ENCODE results near the gene OR10X1. TPM values are rescaled to one million over a fixed set of nuclear protein-coding genes. Genes with fewer than 3 reads are reported as not detected.

OR10X1 gene
- total RNA-seq, 2 donors from 2014 or later = not detected

- WGBS, 2 experiments (ENCODE audit: insufficient coverage in 1 of 2, insufficient read length in 1 of 2) = 100% methylated on average over 1 of the region's 2 CpGs; no CpG with 5 or more reads in 1 of the 2 experiments
- Mint-ChIP-seq H3K36me3 (ENCODE audit: low read depth) (no peaks in the 10 kb centered on the region), H3K27ac (no peak overlapping the region), H3K27me3 (ENCODE audit: insufficient read depth) (peaks cover 2% of the 10 kb centered on the region), H3K4me1 (no peaks in the 10 kb centered on the region), H3K9me3 (no peaks in the 10 kb centered on the region), H3K4me3 (no peak overlapping the region)
- H3K4me3 ChIP-seq (ENCODE audit: low read length) = no peak overlapping the region
- H3K4me1 ChIP-seq (ENCODE audit: control insufficient read depth, insufficient read depth, low read length) = no peaks in the 10 kb centered on the region
- H3K9me3 ChIP-seq (ENCODE audit: control insufficient read depth, low read length) = no peaks in the 10 kb centered on the region
- H3K9ac ChIP-seq (ENCODE audit: extremely low read depth, low read length, poor library complexity, severe bottlenecking) = no peak overlapping the region
- no peaks in the 10 kb centered on the region for H3K36me3 ChIP-seq (ENCODE audit: control insufficient read depth, insufficient read depth, low read length)
- TF ChIP-seq, protein P1, sequence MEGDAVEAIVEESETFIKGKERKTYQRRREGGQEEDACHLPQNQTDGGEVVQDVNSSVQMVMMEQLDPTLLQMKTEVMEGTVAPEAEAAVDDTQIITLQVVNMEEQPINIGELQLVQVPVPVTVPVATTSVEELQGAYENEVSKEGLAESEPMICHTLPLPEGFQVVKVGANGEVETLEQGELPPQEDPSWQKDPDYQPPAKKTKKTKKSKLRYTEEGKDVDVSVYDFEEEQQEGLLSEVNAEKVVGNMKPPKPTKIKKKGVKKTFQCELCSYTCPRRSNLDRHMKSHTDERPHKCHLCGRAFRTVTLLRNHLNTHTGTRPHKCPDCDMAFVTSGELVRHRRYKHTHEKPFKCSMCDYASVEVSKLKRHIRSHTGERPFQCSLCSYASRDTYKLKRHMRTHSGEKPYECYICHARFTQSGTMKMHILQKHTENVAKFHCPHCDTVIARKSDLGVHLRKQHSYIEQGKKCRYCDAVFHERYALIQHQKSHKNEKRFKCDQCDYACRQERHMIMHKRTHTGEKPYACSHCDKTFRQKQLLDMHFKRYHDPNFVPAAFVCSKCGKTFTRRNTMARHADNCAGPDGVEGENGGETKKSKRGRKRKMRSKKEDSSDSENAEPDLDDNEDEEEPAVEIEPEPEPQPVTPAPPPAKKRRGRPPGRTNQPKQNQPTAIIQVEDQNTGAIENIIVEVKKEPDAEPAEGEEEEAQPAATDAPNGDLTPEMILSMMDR (conservative IDR thresholded peaks at IDR 0.05) = no peak
- H3K27me3 ChIP-seq (ENCODE audit: control insufficient read depth, insufficient read depth, low read length, poor library complexity, severe bottlenecking) = no peaks in the 10 kb centered on the region
- no peak overlapping the region for H3K27ac ChIP-seq (ENCODE audit: low read depth, low read length)
- DNase-seq = no peak
Observed at GRCh38 chr1:158563853-158564252, 15.8 kb downstream of the OR10X1 start.

- no peak overlapping the region for H3K4me3 ChIP-seq (ENCODE audit: low read length)
- no peak overlapping the region for H3K27ac ChIP-seq (ENCODE audit: low read depth, low read length)
- no peaks in the 10 kb centered on the region for H3K27me3 ChIP-seq (ENCODE audit: control insufficient read depth, insufficient read depth, low read length, poor library complexity, severe bottlenecking)
- no peaks in the 10 kb centered on the region for H3K36me3 Mint-ChIP-seq (ENCODE audit: low read depth)
- TF ChIP-seq, protein P1 (conservative IDR thresholded peaks at IDR 0.05) = no peak
- H3K4me1 ChIP-seq (ENCODE audit: control insufficient read depth, insufficient read depth, low read length) = no peaks in the 10 kb centered on the region
- no peak overlapping the region for H3K4me3 Mint-ChIP-seq
- no peak overlapping the region for H3K9ac ChIP-seq (ENCODE audit: extremely low read depth, low read length, poor library complexity, severe bottlenecking)
- H3K9me3 Mint-ChIP-seq = no peaks in the 10 kb centered on the region
- no peaks in the 10 kb centered on the region for H3K36me3 ChIP-seq (ENCODE audit: control insufficient read depth, insufficient read depth, low read length)
- no peaks in the 10 kb centered on the region for H3K4me1 Mint-ChIP-seq
- no peak overlapping the region for H3K27ac Mint-ChIP-seq
- peaks cover 2% of the 10 kb centered on the region for H3K27me3 Mint-ChIP-seq (ENCODE audit: insufficient read depth)
- no peak for DNase-seq
- no peaks in the 10 kb centered on the region for H3K9me3 ChIP-seq (ENCODE audit: control insufficient read depth, low read length)
- WGBS, 2 experiments (ENCODE audit: insufficient coverage in 1 of 2, insufficient read length in 1 of 2) = 100% methylated on average over 1 of the region's 1 CpG
Observed at GRCh38 chr1:158559696-158560095, 20.0 kb downstream of the OR10X1 start.

DNA sequence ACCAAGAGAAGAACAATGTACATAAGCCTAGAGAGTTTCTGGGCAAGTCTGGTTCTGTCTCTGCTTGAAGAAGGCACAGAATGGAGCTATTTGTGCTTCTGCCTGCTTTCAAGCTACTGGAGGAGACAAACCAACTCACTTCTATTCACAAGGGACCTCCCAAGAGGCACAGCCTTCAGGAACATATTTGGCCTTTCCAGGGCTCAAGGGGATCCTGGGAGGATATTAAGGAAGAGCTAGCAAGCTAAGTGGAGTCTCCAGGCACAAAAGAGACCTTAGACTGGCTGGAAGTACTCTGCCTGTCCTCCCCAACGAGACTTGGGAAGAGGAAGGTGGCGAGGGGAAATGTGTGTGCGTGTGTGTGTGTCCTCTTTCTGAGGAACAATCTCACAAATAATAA lies 25.3 kb downstream of the OR10X1 start, which contains the start of gene OR6Y1:
OR6Y1 (minus strand) TSS at position 54 of the 400 bp plus-strand sequence. CDS start 6,300 bp downstream, outside the sequence.
- no peak for DNase-seq
- H3K9ac ChIP-seq (ENCODE audit: extremely low read depth, low read length, poor library complexity, severe bottlenecking) = no peak within 1 kb of the TSS
- Mint-ChIP-seq H3K36me3 (ENCODE audit: low read depth) (no peaks in the 10 kb centered on the region), H3K4me3 (no peak within 1 kb of the TSS), H3K27ac (no peak within 1 kb of the TSS), H3K4me1 (no peaks in the 10 kb centered on the region), H3K9me3 (no peaks in the 10 kb centered on the region), H3K27me3 (ENCODE audit: insufficient read depth) (no peaks in the 10 kb centered on the region)
- no peaks in the 10 kb centered on the region for H3K36me3 ChIP-seq (ENCODE audit: control insufficient read depth, insufficient read depth, low read length)
- TF ChIP-seq, protein P1 (conservative IDR thresholded peaks at IDR 0.05) = no peak
- no peaks in the 10 kb centered on the region for H3K27me3 ChIP-seq (ENCODE audit: control insufficient read depth, insufficient read depth, low read length, poor library complexity, severe bottlenecking)
- WGBS, 2 experiments (ENCODE audit: insufficient coverage in 1 of 2, insufficient read length in 1 of 2) = 94% methylated on average over 3 of the region's 3 CpGs; no CpG with 5 or more reads in 1 of the 2 experiments
- H3K4me1 ChIP-seq (ENCODE audit: control insufficient read depth, insufficient read depth, low read length) = no peaks in the 10 kb centered on the region
- H3K27ac ChIP-seq (ENCODE audit: low read depth, low read length) = no peak within 1 kb of the TSS
- no peaks in the 10 kb centered on the region for H3K9me3 ChIP-seq (ENCODE audit: control insufficient read depth, low read length)
- H3K4me3 ChIP-seq (ENCODE audit: low read length) = no peak within 1 kb of the TSS
